ENCODE data around the gene CDK14. TPM values are rescaled to one million over a fixed set of nuclear protein-coding genes. Genes with fewer than 3 reads are reported as not detected.

The CDK14 gene
- total RNA-seq, 1 donor from 2014 or later: 64.6 TPM

GRCh38 chr7:90613088-90613498 lies 17.0 kb downstream of the CDK14 start:
- Mint-ChIP-seq H3K36me3 (peaks cover 14% of the 10 kb centered on the region), H3K9me3 (peaks cover 4% of the 10 kb centered on the region), H3K27me3 (ENCODE audit: low read depth) (no peaks in the 10 kb centered on the region), H3K4me3 (no peak overlapping the region), H3K4me1 (peaks cover 5% of the 10 kb centered on the region), H3K27ac (no peak overlapping the region)
- DNase-seq (ENCODE audit: low spot score in 2 of 2, unreplicated experiment in 2 of 2): no peak
- TF ChIP-seq CTCF (IDR thresholded peaks at IDR 0.05; ENCODE audit: unreplicated experiment): no peak

GRCh38 chr7:90617442-90617841 lies 21.3 kb downstream of the CDK14 start:
- H3K9me3 Mint-ChIP-seq: peaks cover 4% of the 10 kb centered on the region
- no peak for DNase-seq (ENCODE audit: low spot score in 2 of 2, unreplicated experiment in 2 of 2)
- H3K27me3 Mint-ChIP-seq (ENCODE audit: low read depth): no peaks in the 10 kb centered on the region
- peaks cover 2% of the 10 kb centered on the region for H3K36me3 Mint-ChIP-seq
- peaks cover 28% of the 10 kb centered on the region for H3K4me1 Mint-ChIP-seq
- TF ChIP-seq CTCF (IDR thresholded peaks at IDR 0.05; ENCODE audit: unreplicated experiment): no peak
- no peak overlapping the region for H3K27ac Mint-ChIP-seq
- H3K4me3 Mint-ChIP-seq: no peak overlapping the region

GRCh38 chr7:90618876-90619275 lies 22.8 kb downstream of the CDK14 start:
- DNase-seq (ENCODE audit: low spot score in 2 of 2, unreplicated experiment in 2 of 2): no peak
- TF ChIP-seq CTCF (IDR thresholded peaks at IDR 0.05; ENCODE audit: unreplicated experiment): no peak
- H3K9me3 Mint-ChIP-seq: peaks cover 4% of the 10 kb centered on the region
- no peak overlapping the region for H3K4me3 Mint-ChIP-seq
- no peaks in the 10 kb centered on the region for H3K36me3 Mint-ChIP-seq
- peaks cover 38% of the 10 kb centered on the region for H3K4me1 Mint-ChIP-seq
- peak overlapping the region; percentile 62 for H3K27ac Mint-ChIP-seq
- no peaks in the 10 kb centered on the region for H3K27me3 Mint-ChIP-seq (ENCODE audit: low read depth)

- H3K4me1 Mint-ChIP-seq: peaks cover 61% of the 10 kb centered on the region
- H3K27ac Mint-ChIP-seq: peak overlapping the region; percentile 52
- no peak for DNase-seq (ENCODE audit: low spot score in 2 of 2, unreplicated experiment in 2 of 2)
- H3K36me3 Mint-ChIP-seq: no peaks in the 10 kb centered on the region
- H3K9me3 Mint-ChIP-seq: no peaks in the 10 kb centered on the region
- H3K27me3 Mint-ChIP-seq (ENCODE audit: low read depth): no peaks in the 10 kb centered on the region
- TF ChIP-seq CTCF (IDR thresholded peaks at IDR 0.05; ENCODE audit: unreplicated experiment): no peak
- H3K4me3 Mint-ChIP-seq: no peak overlapping the region
Measured at GRCh38 chr7:90621125-90621746, 25.1 kb downstream of the CDK14 start.

- Mint-ChIP-seq H3K27me3 (ENCODE audit: low read depth) (no peaks in the 10 kb centered on the region), H3K4me3 (no peak overlapping the region), H3K9me3 (no peaks in the 10 kb centered on the region), H3K4me1 (peaks cover 65% of the 10 kb centered on the region), H3K27ac (peak overlapping the region; percentile 52), H3K36me3 (no peaks in the 10 kb centered on the region)
- DNase-seq (ENCODE audit: low spot score in 2 of 2, unreplicated experiment in 2 of 2): no peak
- no peak for TF ChIP-seq CTCF (IDR thresholded peaks at IDR 0.05; ENCODE audit: unreplicated experiment)
Measured at GRCh38 chr7:90621747-90622140, 25.6 kb downstream of the CDK14 start.

GRCh38 chr7:90622670-90623069 lies 26.5 kb downstream of the CDK14 start:
- Mint-ChIP-seq H3K9me3 (no peaks in the 10 kb centered on the region), H3K27me3 (ENCODE audit: low read depth) (no peaks in the 10 kb centered on the region), H3K27ac (peak overlapping the region; percentile 71), H3K36me3 (no peaks in the 10 kb centered on the region), H3K4me1 (peaks cover 62% of the 10 kb centered on the region), H3K4me3 (no peak overlapping the region)
- no peak for TF ChIP-seq CTCF (IDR thresholded peaks at IDR 0.05; ENCODE audit: unreplicated experiment)
- DNase-seq (ENCODE audit: low spot score in 2 of 2, unreplicated experiment in 2 of 2): no peak
